ENCODE results near the gene MALAT1. TPM values are rescaled to one million over a fixed set of nuclear protein-coding genes. Genes with fewer than 3 reads are reported as not detected.

Gene MALAT1
- total and polyA plus RNA-seq, 2 donors from 2014 or later: 219 to 15,262 TPM

DNA sequence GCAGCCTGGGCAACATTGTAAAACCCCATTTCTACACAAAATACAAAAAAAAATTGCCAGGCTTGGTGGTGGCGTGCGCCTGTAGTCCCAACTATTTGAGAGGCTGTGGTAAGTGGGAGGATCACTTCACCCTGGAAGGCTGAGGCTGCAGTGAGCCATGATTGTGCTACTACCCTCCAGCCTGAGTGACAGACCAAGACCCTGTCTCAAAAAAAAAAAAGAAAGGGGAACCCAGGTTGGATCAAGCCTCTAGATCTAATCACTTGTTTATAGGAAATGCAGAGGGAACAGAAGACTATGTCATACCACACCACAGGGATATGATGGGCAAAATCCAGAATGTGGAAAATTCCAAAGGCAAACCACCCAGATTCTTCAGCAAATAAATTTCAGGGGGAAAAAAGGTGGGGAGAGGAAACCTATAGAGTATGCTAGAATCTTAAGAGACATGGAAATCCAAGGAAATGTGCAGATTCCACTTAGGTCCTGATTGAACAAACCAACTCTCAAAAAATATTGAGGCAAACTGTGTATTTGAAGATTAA, 16.5 kb upstream of the MALAT1 start:
- H3K36me3 ChIP-seq (ENCODE audit: control insufficient read depth in 2 of 3, insufficient read depth in 3 of 3, low read length in 3 of 3): no peaks in the 10 kb centered on the region
- no peak overlapping the region for H3K27ac ChIP-seq (ENCODE audit: low read depth in 2 of 2, low read length in 2 of 2)
- FAIRE-seq: no peak
- no peak overlapping the region for H3K4me3 ChIP-seq (ENCODE audit: low read length in 3 of 3)
- H3K9me3 ChIP-seq (ENCODE audit: control insufficient read depth in 2 of 3, insufficient read depth in 1 of 3, low read length in 3 of 3): no peaks in the 10 kb centered on the region
- TF ChIP-seq, protein P1, sequence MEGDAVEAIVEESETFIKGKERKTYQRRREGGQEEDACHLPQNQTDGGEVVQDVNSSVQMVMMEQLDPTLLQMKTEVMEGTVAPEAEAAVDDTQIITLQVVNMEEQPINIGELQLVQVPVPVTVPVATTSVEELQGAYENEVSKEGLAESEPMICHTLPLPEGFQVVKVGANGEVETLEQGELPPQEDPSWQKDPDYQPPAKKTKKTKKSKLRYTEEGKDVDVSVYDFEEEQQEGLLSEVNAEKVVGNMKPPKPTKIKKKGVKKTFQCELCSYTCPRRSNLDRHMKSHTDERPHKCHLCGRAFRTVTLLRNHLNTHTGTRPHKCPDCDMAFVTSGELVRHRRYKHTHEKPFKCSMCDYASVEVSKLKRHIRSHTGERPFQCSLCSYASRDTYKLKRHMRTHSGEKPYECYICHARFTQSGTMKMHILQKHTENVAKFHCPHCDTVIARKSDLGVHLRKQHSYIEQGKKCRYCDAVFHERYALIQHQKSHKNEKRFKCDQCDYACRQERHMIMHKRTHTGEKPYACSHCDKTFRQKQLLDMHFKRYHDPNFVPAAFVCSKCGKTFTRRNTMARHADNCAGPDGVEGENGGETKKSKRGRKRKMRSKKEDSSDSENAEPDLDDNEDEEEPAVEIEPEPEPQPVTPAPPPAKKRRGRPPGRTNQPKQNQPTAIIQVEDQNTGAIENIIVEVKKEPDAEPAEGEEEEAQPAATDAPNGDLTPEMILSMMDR (IDR thresholded peaks at IDR 0.05; ENCODE audit: borderline replicate concordance, extremely low read depth, insufficient read depth): no peak
- intact Hi-C loops (cut with DNase I): no loop called here
- peak overlapping the region in 1 of 3 donors; percentile 20 for H3K9ac ChIP-seq (ENCODE audit: low read length in 3 of 3)
- peaks cover 11 to 29% (median 26%) of the 10 kb centered on the region in 3 donors for H3K4me1 ChIP-seq (ENCODE audit: control insufficient read depth in 2 of 3, insufficient read depth in 2 of 3, low read depth in 1 of 3, low read length in 3 of 3)
- DNase-seq: no peak
- no peaks in the 10 kb centered on the region for H3K27me3 ChIP-seq (ENCODE audit: control insufficient read depth, insufficient read depth, low read length)

DNA sequence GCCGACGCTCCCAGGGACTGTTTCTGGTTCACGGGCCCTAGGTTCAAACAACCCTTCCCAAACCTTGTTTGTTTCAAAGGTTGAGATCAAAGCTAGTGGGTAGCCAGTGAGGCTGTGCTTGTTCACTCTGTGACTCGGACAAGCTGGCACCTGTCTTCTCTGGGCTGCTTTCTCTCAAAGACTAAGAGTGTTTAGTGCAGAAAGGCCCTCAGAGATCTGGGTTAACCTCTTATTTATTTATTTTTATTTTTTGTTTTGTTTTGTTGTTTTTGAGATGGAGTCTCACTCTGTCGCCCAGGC, 13.0 kb upstream of the MALAT1 start:
- Histone ChIP-seq H3K36me3 (ENCODE audit: control insufficient read depth in 2 of 3, insufficient read depth in 3 of 3, low read length in 3 of 3) (no peaks in the 10 kb centered on the region), H3K4me1 (ENCODE audit: control insufficient read depth in 2 of 3, insufficient read depth in 2 of 3, low read depth in 1 of 3, low read length in 3 of 3) (peaks cover 24 to 44% (median 42%) of the 10 kb centered on the region in 3 donors), H3K27me3 (ENCODE audit: control insufficient read depth, insufficient read depth, low read length) (no peaks in the 10 kb centered on the region), H3K27ac (ENCODE audit: low read depth in 2 of 2, low read length in 2 of 2) (peak overlapping the region; percentile 85 to 92), H3K4me3 (ENCODE audit: low read length in 3 of 3) (no peak overlapping the region), H3K9me3 (ENCODE audit: control insufficient read depth in 2 of 3, insufficient read depth in 1 of 3, low read length in 3 of 3) (no peaks in the 10 kb centered on the region), H3K9ac (ENCODE audit: low read length in 3 of 3) (peak overlapping the region in 1 of 3 donors; percentile 35)
- FAIRE-seq: no peak
- TF ChIP-seq, protein P1 (IDR thresholded peaks at IDR 0.05; ENCODE audit: borderline replicate concordance, extremely low read depth, insufficient read depth): no peak
- intact Hi-C loops (cut with DNase I): no loop called here
- no peak for DNase-seq

DNA sequence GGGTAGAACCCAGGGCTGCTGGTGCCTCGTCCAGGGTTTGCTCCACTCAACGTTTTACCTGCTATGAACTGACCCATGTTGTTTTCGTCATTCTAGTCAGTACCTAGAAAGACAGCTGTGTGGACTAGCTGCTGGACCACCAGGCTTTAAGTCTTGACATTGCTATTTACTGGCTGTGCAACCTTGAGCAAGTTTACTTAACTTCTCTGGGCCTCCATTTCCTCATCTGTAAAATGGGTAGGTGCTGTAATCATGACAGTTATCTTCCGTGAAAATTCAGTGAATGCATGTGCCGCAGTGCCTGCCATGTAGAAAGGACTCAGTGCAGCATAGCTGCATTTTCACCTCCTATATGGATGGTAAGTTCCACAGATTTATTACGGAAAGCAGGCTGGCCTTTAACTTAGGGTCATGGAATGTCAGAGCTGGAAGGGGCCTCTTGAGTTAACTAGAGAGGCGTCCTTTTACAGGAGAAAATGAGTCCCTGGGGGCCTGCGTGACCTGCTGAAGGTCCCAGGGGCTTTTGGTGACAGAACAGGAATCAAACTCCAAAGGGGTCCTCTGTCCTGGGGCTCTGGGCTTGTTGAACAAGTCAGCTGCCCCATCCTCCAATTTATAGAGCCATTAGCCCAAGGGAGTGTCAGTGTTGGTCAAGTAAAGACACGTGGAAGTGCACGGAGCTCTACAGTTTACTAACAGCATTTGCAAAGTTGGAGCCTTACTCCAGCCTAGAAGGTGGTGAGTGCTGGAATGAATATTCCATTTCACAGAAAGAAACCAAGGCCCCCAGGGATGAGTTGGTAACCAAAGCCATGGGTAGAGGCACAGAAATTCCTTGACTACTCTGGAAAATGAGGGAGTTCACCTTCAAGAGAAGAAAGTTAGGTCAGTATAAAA, 12.0 kb upstream of the MALAT1 start:
- no peak for FAIRE-seq
- Histone ChIP-seq H3K9me3 (ENCODE audit: control insufficient read depth in 2 of 3, insufficient read depth in 1 of 3, low read length in 3 of 3) (no peaks in the 10 kb centered on the region), H3K27ac (ENCODE audit: low read depth in 2 of 2, low read length in 2 of 2) (peak overlapping the region; percentile 85 to 92), H3K9ac (ENCODE audit: low read length in 3 of 3) (peak overlapping the region in 2 of 3 donors; percentile 1 to 68), H3K4me3 (ENCODE audit: low read length in 3 of 3) (peak overlapping the region in 1 of 3 donors; percentile 19), H3K4me1 (ENCODE audit: control insufficient read depth in 2 of 3, insufficient read depth in 2 of 3, low read depth in 1 of 3, low read length in 3 of 3) (peaks cover 24 to 52% (median 51%) of the 10 kb centered on the region in 3 donors), H3K36me3 (ENCODE audit: control insufficient read depth in 2 of 3, insufficient read depth in 3 of 3, low read length in 3 of 3) (no peaks in the 10 kb centered on the region), H3K27me3 (ENCODE audit: control insufficient read depth, insufficient read depth, low read length) (no peaks in the 10 kb centered on the region)
- intact Hi-C loops (cut with DNase I): no loop called here
- peak in 1 of 5 donors; percentile 37 for DNase-seq
- TF ChIP-seq, protein P1 (IDR thresholded peaks at IDR 0.05; ENCODE audit: borderline replicate concordance, extremely low read depth, insufficient read depth): no peak
